ENCODE data around the gene PTMA.

The PTMA gene

DNA sequence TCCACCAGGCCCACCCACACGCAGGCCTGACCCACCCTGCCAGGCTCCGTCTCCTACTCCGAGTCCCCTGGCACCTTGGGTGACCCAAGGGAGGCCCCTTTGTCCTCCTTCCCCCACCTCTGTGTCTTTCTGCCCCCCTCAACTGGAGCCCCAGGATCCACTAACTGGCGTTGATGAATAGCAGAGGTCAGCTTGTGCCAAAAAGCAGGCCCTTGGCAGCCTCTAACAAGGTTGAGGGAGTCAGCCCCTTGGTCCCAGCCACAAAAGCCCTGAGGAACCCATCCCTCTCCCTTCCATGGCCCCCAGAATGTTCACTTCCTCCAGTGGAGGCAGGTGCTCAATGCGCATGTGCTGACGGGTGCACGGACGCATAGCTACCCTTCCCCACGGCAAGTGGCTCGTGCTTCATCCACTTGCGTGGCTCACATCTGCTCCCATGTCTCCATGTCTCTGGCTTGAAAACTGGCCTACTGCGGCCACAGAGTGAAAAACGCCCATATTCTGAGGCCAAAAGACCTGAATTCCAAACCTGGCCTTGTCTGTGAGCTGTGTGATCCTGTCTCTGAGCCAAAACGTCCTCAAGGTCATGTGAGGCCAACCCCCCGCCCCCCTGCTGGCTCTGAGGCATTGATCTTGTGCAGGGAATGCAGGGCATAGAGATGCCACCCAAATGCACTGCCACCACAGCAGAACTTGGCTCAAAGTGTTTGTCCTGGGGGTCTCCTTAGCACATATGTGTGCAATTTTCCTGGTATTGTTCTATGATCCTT, 19.0 kb upstream of the PTMA start:
- DNase-seq (ENCODE audit: insufficient read length, low spot score) (no peak), FAIRE-seq (no peak)
- no peak for TF ChIP-seq CTCF (IDR thresholded peaks at IDR 0.05; ENCODE audit: insufficient read depth, missing control alignments)

GRCh38 chr2:231691251-231691772, 17.0 kb upstream of the PTMA start:
- no peak for TF ChIP-seq CTCF (IDR thresholded peaks at IDR 0.05; ENCODE audit: insufficient read depth, missing control alignments)
- no peak for FAIRE-seq
- DNase-seq (ENCODE audit: insufficient read length, low spot score), result no peak

DNA sequence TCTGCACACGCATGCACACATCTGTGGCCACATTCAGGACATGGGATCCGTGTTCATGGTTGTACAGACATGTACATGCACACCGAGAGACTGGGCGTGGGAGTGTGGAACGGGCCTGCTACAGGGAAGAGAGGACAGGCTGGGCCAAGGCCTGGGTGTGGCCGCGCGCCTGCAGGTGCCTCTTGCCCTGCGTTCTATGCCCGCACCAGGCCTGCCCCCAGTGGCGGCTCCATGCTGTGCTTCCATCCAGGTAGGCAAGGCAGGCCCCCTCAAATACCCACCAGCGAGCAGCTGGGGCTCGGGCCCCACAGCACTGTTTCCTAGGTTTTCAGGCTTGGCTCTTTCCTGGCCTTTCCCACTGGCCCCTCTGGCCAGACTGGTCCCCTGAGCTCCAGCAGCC, 15.5 kb upstream of the PTMA start:
- DNase-seq (ENCODE audit: insufficient read length, low spot score), result no peak
- FAIRE-seq, result no peak
- no peak for TF ChIP-seq CTCF (IDR thresholded peaks at IDR 0.05; ENCODE audit: insufficient read depth, missing control alignments)

GRCh38 chr2:231693956-231694355, 14.4 kb upstream of the PTMA start:
- TF ChIP-seq CTCF (IDR thresholded peaks at IDR 0.05; ENCODE audit: insufficient read depth, missing control alignments), result no peak

GRCh38 chr2:231696004-231696367, 12.3 kb upstream of the PTMA start:
- FAIRE-seq, result no peak
- DNase-seq (ENCODE audit: insufficient read length, low spot score), result no peak

More at GRCh38 chr2:231693956-231694355, 14.4 kb upstream of the PTMA start:
- FAIRE-seq, result no peak
- DNase-seq (ENCODE audit: insufficient read length, low spot score), result no peak

DNA sequence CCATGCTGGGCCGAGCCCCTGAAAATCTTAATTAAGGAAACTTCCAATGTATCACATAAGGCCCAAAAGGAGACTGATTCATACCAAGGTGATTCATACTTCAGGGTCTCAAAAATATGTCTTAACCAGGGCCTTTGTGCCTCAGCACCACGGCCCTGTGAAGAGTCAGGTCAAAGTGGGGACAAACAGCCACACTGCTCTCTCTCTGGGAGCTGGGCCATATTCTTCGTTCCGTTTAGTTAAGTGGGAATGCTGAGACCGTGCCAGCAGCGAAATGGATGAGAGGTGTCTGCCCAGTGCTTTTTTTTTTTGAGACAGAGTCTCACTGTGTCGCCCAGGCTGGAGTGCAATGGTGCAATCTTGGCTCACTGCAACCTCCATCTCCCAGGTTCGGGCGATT, 9.3 kb upstream of the PTMA start:
- no peak for FAIRE-seq
- no peak for TF ChIP-seq CTCF (IDR thresholded peaks at IDR 0.05; ENCODE audit: insufficient read depth, missing control alignments)
- DNase-seq (ENCODE audit: insufficient read length, low spot score), result no peak

More at GRCh38 chr2:231696004-231696367, 12.3 kb upstream of the PTMA start:
- TF ChIP-seq CTCF (IDR thresholded peaks at IDR 0.05; ENCODE audit: insufficient read depth, missing control alignments), result no peak
